22Rv1 (cell line): ENCODE data around the gene GJA5.

Source experiments
- ZFX ChIP-seq: fragments of 450-650 bp; IDR thresholded peaks from 2 replicates; pipeline ENCODE4 v1.6.1; 2017; ENCODE audit warnings: antibody characterized with exemption, borderline replicate concordance
- TF ChIP-seq, protein P1 (sequence below): fragments of 450-650 bp; IDR thresholded peaks from 2 replicates; pipeline ENCODE4 v1.5.1; 2017; ENCODE audit warnings: mild to moderate bottlenecking

DNA sequence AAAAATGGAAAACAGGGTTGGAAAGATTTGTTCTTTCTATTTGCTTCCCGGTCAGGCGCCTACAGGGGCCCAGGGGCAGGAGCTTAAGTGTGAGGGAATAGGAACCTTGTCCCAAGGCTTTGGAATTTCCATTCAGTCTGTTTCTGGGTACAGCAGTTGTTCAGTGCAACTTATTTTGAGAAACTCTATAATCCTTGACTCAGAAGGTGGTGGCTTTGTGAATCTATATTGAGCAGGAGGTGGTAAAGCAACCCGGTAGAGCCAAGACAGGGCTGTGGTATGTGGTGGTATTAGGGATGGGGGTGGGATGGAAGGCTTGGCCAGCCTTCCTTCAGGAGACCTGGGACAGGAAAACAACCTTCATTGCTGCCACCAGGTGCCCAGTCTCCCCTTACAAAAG lies 20.0 kb downstream of the GJA5 start:
- TF ChIP-seq, protein P1, sequence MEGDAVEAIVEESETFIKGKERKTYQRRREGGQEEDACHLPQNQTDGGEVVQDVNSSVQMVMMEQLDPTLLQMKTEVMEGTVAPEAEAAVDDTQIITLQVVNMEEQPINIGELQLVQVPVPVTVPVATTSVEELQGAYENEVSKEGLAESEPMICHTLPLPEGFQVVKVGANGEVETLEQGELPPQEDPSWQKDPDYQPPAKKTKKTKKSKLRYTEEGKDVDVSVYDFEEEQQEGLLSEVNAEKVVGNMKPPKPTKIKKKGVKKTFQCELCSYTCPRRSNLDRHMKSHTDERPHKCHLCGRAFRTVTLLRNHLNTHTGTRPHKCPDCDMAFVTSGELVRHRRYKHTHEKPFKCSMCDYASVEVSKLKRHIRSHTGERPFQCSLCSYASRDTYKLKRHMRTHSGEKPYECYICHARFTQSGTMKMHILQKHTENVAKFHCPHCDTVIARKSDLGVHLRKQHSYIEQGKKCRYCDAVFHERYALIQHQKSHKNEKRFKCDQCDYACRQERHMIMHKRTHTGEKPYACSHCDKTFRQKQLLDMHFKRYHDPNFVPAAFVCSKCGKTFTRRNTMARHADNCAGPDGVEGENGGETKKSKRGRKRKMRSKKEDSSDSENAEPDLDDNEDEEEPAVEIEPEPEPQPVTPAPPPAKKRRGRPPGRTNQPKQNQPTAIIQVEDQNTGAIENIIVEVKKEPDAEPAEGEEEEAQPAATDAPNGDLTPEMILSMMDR, result no peak
- TF ChIP-seq ZFX, result no peak
